ENCODE data around the gene GSTA5.

- no peak for TF ChIP-seq CTCF (IDR thresholded peaks at IDR 0.05)
- TF ChIP-seq EP300 (IDR thresholded peaks at IDR 0.05): no peak
- no peak for TF ChIP-seq POLR2A (IDR thresholded peaks at IDR 0.05)
Observed at GRCh38 chr6:52786249-52786956, 54.2 kb downstream of the GSTA5 start.

Data from tibial nerve (tissue), 4 donors.